ENCODE data around the gene FHL2.

The FHL2 gene

DNA sequence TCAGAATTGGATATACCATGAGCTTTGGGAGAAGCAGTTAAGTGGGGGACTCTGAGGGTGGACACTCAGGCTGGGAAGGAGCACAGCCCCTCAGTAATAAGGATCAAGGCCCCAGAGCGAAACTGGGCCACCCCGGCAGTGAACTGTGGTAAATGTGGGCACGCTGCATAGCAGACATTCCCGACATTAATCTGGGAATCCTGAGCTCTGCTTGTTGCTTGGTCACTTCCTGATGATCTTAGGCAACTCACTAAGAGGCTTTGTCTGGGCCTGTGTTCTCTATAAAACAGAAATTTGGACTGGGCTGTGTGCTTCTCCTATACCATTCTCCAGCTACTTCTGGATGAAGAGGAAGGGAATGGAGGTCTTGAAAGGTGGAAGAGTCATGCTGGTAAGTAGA is 74.1 kb downstream of the FHL2 start:
- Histone ChIP-seq H3K4ac (ENCODE audit: low read depth in 1 of 2, low read length in 2 of 2) (peak overlapping the region; percentile 82 to 99), H4K91ac (ENCODE audit: low read length) (peak overlapping the region; percentile 100), H3K4me3 (ENCODE audit: insufficient read depth in 1 of 2, low read depth in 1 of 2, low read length in 2 of 2) (no peak overlapping the region), H3K23ac (ENCODE audit: low read length in 2 of 2) (peak overlapping the region in 1 of 2 experiments; percentile 63), H3K4me1 (ENCODE audit: control insufficient read depth, insufficient read depth, low read depth, low read length) (peaks cover 25% of the 10 kb centered on the region), H2BK120ac (ENCODE audit: low read depth, low read length) (peak overlapping the region; percentile 98), H3K27ac (ENCODE audit: low read length, poor library complexity, severe bottlenecking) (peak overlapping the region; percentile 99), H3K4me2 (ENCODE audit: low read length, poor library complexity, severe bottlenecking) (peak overlapping the region; percentile 45), H4K8ac (ENCODE audit: low read length) (peak overlapping the region; percentile 97), H3K18ac (ENCODE audit: low read depth in 1 of 2, low read length in 2 of 2) (peak overlapping the region; percentile 90 to 99), H3K79me1 (replicated peaks; ENCODE audit: low read length, poor library complexity, severe bottlenecking) (no peaks in the 10 kb centered on the region), H3K14ac (ENCODE audit: low read length in 2 of 2) (no peak overlapping the region), H2BK12ac (ENCODE audit: low read length in 2 of 2) (peak overlapping the region; percentile 80 to 98), H3K36me3 (ENCODE audit: control insufficient read depth in 1 of 2, insufficient read depth in 2 of 2, low read depth in 1 of 2, low read length in 2 of 2) (peaks cover 4 to 12% of the 10 kb centered on the region in 2 experiments), H2BK15ac (ENCODE audit: low read depth, poor library complexity, severe bottlenecking) (peak overlapping the region; percentile 91), H3K9ac (ENCODE audit: low read length) (no peak overlapping the region), H2AK5ac (ENCODE audit: low read length, severe bottlenecking) (peak overlapping the region; percentile 100), H2BK5ac (ENCODE audit: low read depth, low read length, poor library complexity, severe bottlenecking) (peak overlapping the region; percentile 99), H3K27me3 (ENCODE audit: control insufficient read depth in 1 of 2, insufficient read depth in 1 of 2, low read length in 2 of 2) (no peaks in the 10 kb centered on the region), H2AFZ (ENCODE audit: low read depth, low read length) (no peak overlapping the region), H3K9me3 (ENCODE audit: control insufficient read depth, low read length) (no peaks in the 10 kb centered on the region)
- peak; percentile 89 for DNase-seq
- 0% methylated on average over 4 of the region's 4 CpGs for WGBS

DNA sequence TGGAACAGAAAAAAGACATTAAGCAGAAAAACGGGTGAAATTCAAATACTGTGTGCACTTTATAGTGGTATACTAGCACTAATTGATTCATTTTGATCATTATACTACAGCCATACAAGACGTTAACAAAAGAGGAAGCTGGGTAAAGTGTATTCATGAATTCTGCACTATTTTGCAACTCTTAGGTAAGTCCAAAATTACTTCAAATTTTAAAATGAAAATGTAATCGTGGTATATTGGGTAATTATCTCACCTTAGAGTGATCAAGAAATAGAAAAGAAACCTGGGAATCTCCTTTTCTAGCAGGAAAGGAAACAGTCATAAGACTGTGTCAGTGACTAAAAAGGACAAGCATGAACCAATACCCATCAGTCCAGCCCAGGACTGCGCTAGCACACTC is 74.8 kb downstream of the FHL2 start:
- Histone ChIP-seq H3K4ac (ENCODE audit: low read depth in 1 of 2, low read length in 2 of 2) (no peak overlapping the region), H4K91ac (ENCODE audit: low read length) (no peak overlapping the region), H3K4me1 (ENCODE audit: control insufficient read depth, insufficient read depth, low read depth, low read length) (peaks cover 26% of the 10 kb centered on the region), H3K9me3 (ENCODE audit: control insufficient read depth, low read length) (no peaks in the 10 kb centered on the region), H3K79me1 (replicated peaks; ENCODE audit: low read length, poor library complexity, severe bottlenecking) (no peaks in the 10 kb centered on the region), H3K14ac (ENCODE audit: low read length in 2 of 2) (no peak overlapping the region), H4K8ac (ENCODE audit: low read length) (no peak overlapping the region), H2AK5ac (ENCODE audit: low read length, severe bottlenecking) (peak overlapping the region; percentile 98), H3K36me3 (ENCODE audit: control insufficient read depth in 1 of 2, insufficient read depth in 2 of 2, low read depth in 1 of 2, low read length in 2 of 2) (peaks cover 4 to 12% of the 10 kb centered on the region in 2 experiments), H2AFZ (ENCODE audit: low read depth, low read length) (no peak overlapping the region), H3K18ac (ENCODE audit: low read depth in 1 of 2, low read length in 2 of 2) (peak overlapping the region in 1 of 2 experiments; percentile 11), H3K27ac (ENCODE audit: low read length, poor library complexity, severe bottlenecking) (peak overlapping the region; percentile 99), H2BK120ac (ENCODE audit: low read depth, low read length) (peak overlapping the region; percentile 98), H3K23ac (ENCODE audit: low read length in 2 of 2) (no peak overlapping the region), H2BK15ac (ENCODE audit: low read depth, poor library complexity, severe bottlenecking) (no peak overlapping the region), H3K4me3 (ENCODE audit: insufficient read depth in 1 of 2, low read depth in 1 of 2, low read length in 2 of 2) (no peak overlapping the region), H2BK12ac (ENCODE audit: low read length in 2 of 2) (no peak overlapping the region), H2BK5ac (ENCODE audit: low read depth, low read length, poor library complexity, severe bottlenecking) (peak overlapping the region; percentile 99), H3K9ac (ENCODE audit: low read length) (no peak overlapping the region), H3K4me2 (ENCODE audit: low read length, poor library complexity, severe bottlenecking) (no peak overlapping the region), H3K27me3 (ENCODE audit: control insufficient read depth in 1 of 2, insufficient read depth in 1 of 2, low read length in 2 of 2) (no peaks in the 10 kb centered on the region)
- 100% methylated on average over 1 of the region's 4 CpGs for WGBS
- peak; percentile 39 for DNase-seq

DNA sequence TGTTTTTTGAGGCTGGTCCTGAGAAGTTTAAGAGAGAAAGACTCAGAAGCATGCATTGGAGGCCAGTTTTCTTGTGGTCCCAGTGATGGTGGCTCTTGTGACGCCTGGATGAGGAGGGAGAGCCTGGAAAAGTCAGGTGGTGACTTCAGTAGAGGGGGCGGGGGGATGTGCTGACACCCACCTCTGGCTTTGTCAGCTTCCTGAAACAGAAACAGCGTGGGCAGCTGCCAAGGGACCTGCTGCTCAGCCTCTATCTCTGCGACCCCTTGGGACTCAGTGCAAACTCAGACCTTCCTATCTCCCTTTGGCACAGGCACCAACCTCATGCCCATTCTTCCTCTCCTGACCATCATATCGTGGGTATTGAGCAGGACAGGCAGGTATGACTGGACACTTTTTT is 75.7 kb downstream of the FHL2 start:
- H3K4me1 ChIP-seq (ENCODE audit: control insufficient read depth, insufficient read depth, low read depth, low read length), result peaks cover 25% of the 10 kb centered on the region
- peak overlapping the region; percentile 99 for H3K27ac ChIP-seq (ENCODE audit: low read length, poor library complexity, severe bottlenecking)
- H2AFZ ChIP-seq (ENCODE audit: low read depth, low read length), result no peak overlapping the region
- H2BK5ac ChIP-seq (ENCODE audit: low read depth, low read length, poor library complexity, severe bottlenecking), result no peak overlapping the region
- H3K14ac ChIP-seq (ENCODE audit: low read length in 2 of 2), result no peak overlapping the region
- no peak overlapping the region for H2BK120ac ChIP-seq (ENCODE audit: low read depth, low read length)
- H3K9me3 ChIP-seq (ENCODE audit: control insufficient read depth, low read length), result no peaks in the 10 kb centered on the region
- no peaks in the 10 kb centered on the region for H3K79me1 ChIP-seq (replicated peaks; ENCODE audit: low read length, poor library complexity, severe bottlenecking)
- peaks cover 4 to 12% of the 10 kb centered on the region in 2 experiments for H3K36me3 ChIP-seq (ENCODE audit: control insufficient read depth in 1 of 2, insufficient read depth in 2 of 2, low read depth in 1 of 2, low read length in 2 of 2)
- H3K4me2 ChIP-seq (ENCODE audit: low read length, poor library complexity, severe bottlenecking), result no peak overlapping the region
- peak overlapping the region; percentile 62 for H2AK5ac ChIP-seq (ENCODE audit: low read length, severe bottlenecking)
- peak overlapping the region; percentile 3 to 9 for H3K4ac ChIP-seq (ENCODE audit: low read depth in 1 of 2, low read length in 2 of 2)
- H3K9ac ChIP-seq (ENCODE audit: low read length), result no peak overlapping the region
- no peak overlapping the region for H3K4me3 ChIP-seq (ENCODE audit: insufficient read depth in 1 of 2, low read depth in 1 of 2, low read length in 2 of 2)
- H4K91ac ChIP-seq (ENCODE audit: low read length), result no peak overlapping the region
- H3K18ac ChIP-seq (ENCODE audit: low read depth in 1 of 2, low read length in 2 of 2), result peak overlapping the region in 1 of 2 experiments; percentile 61
- H4K8ac ChIP-seq (ENCODE audit: low read length), result no peak overlapping the region
- H2BK12ac ChIP-seq (ENCODE audit: low read length in 2 of 2), result peak overlapping the region in 1 of 2 experiments; percentile 75
- H3K27me3 ChIP-seq (ENCODE audit: control insufficient read depth in 1 of 2, insufficient read depth in 1 of 2, low read length in 2 of 2), result no peaks in the 10 kb centered on the region
- 93% methylated on average over 5 of the region's 5 CpGs for WGBS
- H3K23ac ChIP-seq (ENCODE audit: low read length in 2 of 2), result peak overlapping the region in 1 of 2 experiments; percentile 34
- no peak overlapping the region for H2BK15ac ChIP-seq (ENCODE audit: low read depth, poor library complexity, severe bottlenecking)
- no peak for DNase-seq

DNA sequence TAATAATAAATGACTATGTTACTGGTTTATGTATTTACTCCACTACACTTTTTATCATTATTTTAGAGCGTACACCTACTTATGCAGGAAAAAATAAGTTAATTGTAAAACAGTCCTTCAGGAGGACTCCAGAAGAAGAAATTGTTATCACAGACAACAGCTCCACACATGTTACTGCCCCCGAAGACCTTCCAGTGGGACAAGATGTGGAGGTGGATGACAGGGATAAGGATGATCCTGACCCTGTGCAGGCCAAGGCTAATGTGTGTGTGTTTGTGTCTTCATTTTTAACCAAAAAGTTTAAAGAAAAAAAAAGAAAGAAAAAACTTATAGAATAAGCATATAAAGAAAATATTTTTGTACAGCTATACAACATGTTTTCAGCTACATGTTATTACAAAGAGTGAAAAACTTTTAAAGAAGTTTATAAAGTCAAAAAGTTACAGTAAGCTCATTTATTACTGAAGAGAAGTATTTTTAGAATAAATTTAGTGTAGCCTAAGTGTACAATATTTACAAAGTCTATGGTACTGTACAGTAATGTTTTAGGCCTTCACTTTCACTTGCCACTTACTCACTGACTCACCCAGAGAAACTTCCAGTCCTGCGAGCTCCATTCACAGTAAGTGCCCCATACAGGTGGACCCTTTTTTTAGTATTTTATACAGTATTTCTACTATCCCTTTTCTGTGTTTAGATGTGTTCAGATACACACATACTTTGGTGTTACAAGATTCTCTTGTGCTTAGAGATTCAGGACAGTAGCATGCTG is 76.8 kb downstream of the FHL2 start:
- Histone ChIP-seq H3K27me3 (ENCODE audit: control insufficient read depth in 1 of 2, insufficient read depth in 1 of 2, low read length in 2 of 2) (no peaks in the 10 kb centered on the region), H3K27ac (ENCODE audit: low read length, poor library complexity, severe bottlenecking) (peak overlapping the region; percentile 48), H2BK15ac (ENCODE audit: low read depth, poor library complexity, severe bottlenecking) (no peak overlapping the region), H2AFZ (ENCODE audit: low read depth, low read length) (no peak overlapping the region), H4K8ac (ENCODE audit: low read length) (no peak overlapping the region), H3K4me2 (ENCODE audit: low read length, poor library complexity, severe bottlenecking) (no peak overlapping the region), H2AK5ac (ENCODE audit: low read length, severe bottlenecking) (no peak overlapping the region), H3K36me3 (ENCODE audit: control insufficient read depth in 1 of 2, insufficient read depth in 2 of 2, low read depth in 1 of 2, low read length in 2 of 2) (peaks cover 4 to 12% of the 10 kb centered on the region in 2 experiments), H3K79me1 (replicated peaks; ENCODE audit: low read length, poor library complexity, severe bottlenecking) (no peaks in the 10 kb centered on the region), H4K91ac (ENCODE audit: low read length) (no peak overlapping the region), H3K4me3 (ENCODE audit: insufficient read depth in 1 of 2, low read depth in 1 of 2, low read length in 2 of 2) (no peak overlapping the region), H3K18ac (ENCODE audit: low read depth in 1 of 2, low read length in 2 of 2) (no peak overlapping the region), H2BK120ac (ENCODE audit: low read depth, low read length) (no peak overlapping the region), H3K4me1 (ENCODE audit: control insufficient read depth, insufficient read depth, low read depth, low read length) (peaks cover 22% of the 10 kb centered on the region), H2BK12ac (ENCODE audit: low read length in 2 of 2) (no peak overlapping the region), H3K14ac (ENCODE audit: low read length in 2 of 2) (no peak overlapping the region), H3K4ac (ENCODE audit: low read depth in 1 of 2, low read length in 2 of 2) (no peak overlapping the region), H3K9ac (ENCODE audit: low read length) (no peak overlapping the region), H3K23ac (ENCODE audit: low read length in 2 of 2) (no peak overlapping the region), H2BK5ac (ENCODE audit: low read depth, low read length, poor library complexity, severe bottlenecking) (no peak overlapping the region), H3K9me3 (ENCODE audit: control insufficient read depth, low read length) (no peaks in the 10 kb centered on the region)
- no CpG with 5 or more reads among the region's 3 CpGs for WGBS
- DNase-seq, result peak; percentile 53
